ENCODE results near the gene ADAT3. TPM values are rescaled to one million over a fixed set of nuclear protein-coding genes. Genes with fewer than 3 reads are reported as not detected.

The ADAT3 gene
- total RNA-seq, 1 donor from 2014 or later: 6.8 TPM

DNA sequence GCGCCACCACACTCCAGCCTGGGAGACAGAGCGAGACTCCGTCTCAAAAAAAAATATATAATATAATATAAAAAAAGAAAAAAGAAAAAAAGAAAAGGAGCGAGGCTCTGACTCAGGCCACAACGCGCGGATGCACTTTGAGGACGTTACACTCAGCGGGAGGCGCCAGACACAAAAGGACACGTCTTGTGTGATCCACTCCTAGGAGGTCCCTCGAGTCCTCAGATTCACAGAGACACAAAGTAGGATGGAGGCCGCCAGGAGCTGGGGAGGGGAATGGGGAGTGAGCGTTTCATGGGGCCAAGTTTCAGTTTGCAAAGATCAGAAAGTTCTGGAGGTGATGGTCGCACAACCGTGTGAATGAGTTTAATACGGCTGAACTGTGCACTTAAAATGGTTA is 11.4 kb upstream of the ADAT3 start:
- no peaks in the 10 kb centered on the region for H3K27me3 Mint-ChIP-seq (ENCODE audit: unreplicated experiment)
- no peak for DNase-seq (ENCODE audit: extremely low spot score, unreplicated experiment)

DNA sequence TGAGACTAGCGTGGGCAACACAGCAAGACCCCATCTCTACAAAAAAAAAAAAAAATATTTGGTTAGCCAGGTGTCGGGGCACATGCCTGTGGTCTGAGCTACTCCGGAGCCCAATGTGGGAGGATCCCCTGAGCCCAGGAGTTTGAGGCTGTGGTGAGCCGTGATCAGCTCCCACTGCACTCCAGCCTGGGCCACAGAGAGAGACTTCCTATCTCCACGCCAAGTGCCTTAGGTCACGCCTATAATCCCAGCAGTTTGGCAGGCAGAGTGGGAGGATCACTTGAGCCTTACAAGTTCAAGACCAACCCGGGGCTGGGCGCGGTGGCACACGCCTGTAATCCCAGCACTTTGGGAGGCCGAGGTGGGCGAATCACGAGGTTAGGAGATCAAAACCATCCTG is 8.7 kb upstream of the ADAT3 start:
- no peak overlapping the region for H3K27ac Mint-ChIP-seq (ENCODE audit: unreplicated experiment)
- no peaks in the 10 kb centered on the region for H3K9me3 Mint-ChIP-seq (ENCODE audit: unreplicated experiment)
- TF ChIP-seq, protein P1, sequence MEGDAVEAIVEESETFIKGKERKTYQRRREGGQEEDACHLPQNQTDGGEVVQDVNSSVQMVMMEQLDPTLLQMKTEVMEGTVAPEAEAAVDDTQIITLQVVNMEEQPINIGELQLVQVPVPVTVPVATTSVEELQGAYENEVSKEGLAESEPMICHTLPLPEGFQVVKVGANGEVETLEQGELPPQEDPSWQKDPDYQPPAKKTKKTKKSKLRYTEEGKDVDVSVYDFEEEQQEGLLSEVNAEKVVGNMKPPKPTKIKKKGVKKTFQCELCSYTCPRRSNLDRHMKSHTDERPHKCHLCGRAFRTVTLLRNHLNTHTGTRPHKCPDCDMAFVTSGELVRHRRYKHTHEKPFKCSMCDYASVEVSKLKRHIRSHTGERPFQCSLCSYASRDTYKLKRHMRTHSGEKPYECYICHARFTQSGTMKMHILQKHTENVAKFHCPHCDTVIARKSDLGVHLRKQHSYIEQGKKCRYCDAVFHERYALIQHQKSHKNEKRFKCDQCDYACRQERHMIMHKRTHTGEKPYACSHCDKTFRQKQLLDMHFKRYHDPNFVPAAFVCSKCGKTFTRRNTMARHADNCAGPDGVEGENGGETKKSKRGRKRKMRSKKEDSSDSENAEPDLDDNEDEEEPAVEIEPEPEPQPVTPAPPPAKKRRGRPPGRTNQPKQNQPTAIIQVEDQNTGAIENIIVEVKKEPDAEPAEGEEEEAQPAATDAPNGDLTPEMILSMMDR (IDR thresholded peaks at IDR 0.05): no peak
- no peaks in the 10 kb centered on the region for H3K27me3 Mint-ChIP-seq (ENCODE audit: unreplicated experiment)
- no peak overlapping the region for H3K4me3 Mint-ChIP-seq (ENCODE audit: unreplicated experiment)
- H3K4me1 Mint-ChIP-seq (ENCODE audit: unreplicated experiment): peaks cover 8% of the 10 kb centered on the region
- no peak for DNase-seq (ENCODE audit: extremely low spot score, unreplicated experiment)
- H3K36me3 Mint-ChIP-seq (ENCODE audit: unreplicated experiment): no peaks in the 10 kb centered on the region

More for the DNA sequence above, 11.4 kb upstream of the ADAT3 start:
- H3K36me3 Mint-ChIP-seq (ENCODE audit: unreplicated experiment): no peaks in the 10 kb centered on the region
- no peaks in the 10 kb centered on the region for H3K9me3 Mint-ChIP-seq (ENCODE audit: unreplicated experiment)
- peaks cover 8% of the 10 kb centered on the region for H3K4me1 Mint-ChIP-seq (ENCODE audit: unreplicated experiment)
- TF ChIP-seq, protein P1 (IDR thresholded peaks at IDR 0.05): no peak
- no peak overlapping the region for H3K4me3 Mint-ChIP-seq (ENCODE audit: unreplicated experiment)
- H3K27ac Mint-ChIP-seq (ENCODE audit: unreplicated experiment): no peak overlapping the region

DNA sequence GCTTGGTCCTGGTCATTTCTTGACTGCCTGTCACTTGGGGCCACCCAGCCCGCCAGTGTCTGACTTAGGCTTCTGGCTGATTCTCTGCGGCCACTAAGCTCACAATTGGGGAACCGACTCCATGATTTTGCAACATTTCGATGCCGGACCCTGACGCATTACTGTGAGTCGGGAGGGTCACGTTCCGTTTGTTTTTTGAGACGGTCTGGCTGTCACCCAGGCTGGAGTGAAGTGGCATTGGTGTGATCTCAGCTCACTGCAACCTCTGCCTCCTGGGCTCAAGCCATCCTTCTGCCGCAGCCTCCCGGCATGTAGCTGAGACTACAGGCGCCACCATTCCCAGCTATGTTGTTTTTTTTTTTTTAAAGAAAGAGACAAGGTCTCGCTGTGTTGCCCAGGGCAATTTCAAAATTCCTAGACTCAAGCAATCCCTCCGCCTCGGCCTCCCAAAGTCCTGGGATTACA is 3.2 kb upstream of the ADAT3 start:
- H3K36me3 Mint-ChIP-seq (ENCODE audit: unreplicated experiment): no peaks in the 10 kb centered on the region
- H3K27ac Mint-ChIP-seq (ENCODE audit: unreplicated experiment): no peak overlapping the region
- H3K27me3 Mint-ChIP-seq (ENCODE audit: unreplicated experiment): no peaks in the 10 kb centered on the region
- H3K4me3 Mint-ChIP-seq (ENCODE audit: unreplicated experiment): no peak overlapping the region
- no peaks in the 10 kb centered on the region for H3K9me3 Mint-ChIP-seq (ENCODE audit: unreplicated experiment)
- peaks cover 34% of the 10 kb centered on the region for H3K4me1 Mint-ChIP-seq (ENCODE audit: unreplicated experiment)
- TF ChIP-seq, protein P1 (IDR thresholded peaks at IDR 0.05): no peak
- DNase-seq (ENCODE audit: extremely low spot score, unreplicated experiment): no peak

DNA sequence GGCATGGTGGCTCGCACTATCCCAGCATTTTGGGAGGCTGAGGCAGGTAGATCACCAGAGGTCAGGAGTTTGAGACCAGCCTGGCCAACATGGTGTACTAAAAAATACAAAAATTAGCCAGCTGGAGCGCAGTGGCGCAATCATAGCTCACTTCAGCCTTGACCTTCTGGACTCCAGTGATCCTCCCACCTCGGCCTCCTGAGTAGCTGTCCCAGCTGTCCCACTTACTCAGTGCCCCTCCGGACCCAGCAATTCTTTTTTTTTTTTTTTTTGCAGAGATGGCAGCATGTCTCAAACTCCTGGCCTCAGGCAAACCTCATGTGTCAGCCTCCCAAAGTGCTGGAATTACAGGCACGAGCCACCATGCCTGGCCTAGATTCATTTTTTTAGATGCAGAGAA is 2.3 kb upstream of the ADAT3 start:
- no peak for DNase-seq (ENCODE audit: extremely low spot score, unreplicated experiment)
- TF ChIP-seq, protein P1 (IDR thresholded peaks at IDR 0.05): no peak
- Mint-ChIP-seq H3K27me3 (ENCODE audit: unreplicated experiment) (no peaks in the 10 kb centered on the region), H3K9me3 (ENCODE audit: unreplicated experiment) (no peaks in the 10 kb centered on the region), H3K36me3 (ENCODE audit: unreplicated experiment) (no peaks in the 10 kb centered on the region), H3K4me3 (ENCODE audit: unreplicated experiment) (peak overlapping the region; percentile 44), H3K4me1 (ENCODE audit: unreplicated experiment) (peaks cover 29% of the 10 kb centered on the region), H3K27ac (ENCODE audit: unreplicated experiment) (peak overlapping the region; percentile 85)

DNA sequence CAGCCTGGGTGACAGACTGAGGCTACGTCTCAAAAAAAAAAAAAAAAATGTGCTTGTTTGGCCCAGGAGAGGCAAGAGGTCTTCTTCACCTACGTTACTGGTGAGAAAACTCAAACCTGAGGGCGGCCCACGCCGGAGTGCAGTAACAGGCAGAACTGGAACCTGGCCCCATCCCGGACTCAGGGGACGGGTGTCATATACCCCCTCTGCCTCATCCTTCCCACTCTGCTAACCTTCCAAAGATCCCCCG is 414 bp upstream of the ADAT3 start:
- Mint-ChIP-seq H3K4me3 (ENCODE audit: unreplicated experiment) (peak overlapping the region; percentile 77), H3K4me1 (ENCODE audit: unreplicated experiment) (peaks cover 39% of the 10 kb centered on the region), H3K27ac (ENCODE audit: unreplicated experiment) (peak overlapping the region; percentile 85), H3K9me3 (ENCODE audit: unreplicated experiment) (no peaks in the 10 kb centered on the region), H3K27me3 (ENCODE audit: unreplicated experiment) (no peaks in the 10 kb centered on the region), H3K36me3 (ENCODE audit: unreplicated experiment) (no peaks in the 10 kb centered on the region)
- TF ChIP-seq, protein P1 (IDR thresholded peaks at IDR 0.05): no peak
- no peak for DNase-seq (ENCODE audit: extremely low spot score, unreplicated experiment)
